Spleen (tissue), 11 donors: ENCODE data around the gene PRSS27. TPM values are rescaled to one million over a fixed set of nuclear protein-coding genes. Genes with fewer than 3 reads are reported as not detected.
A peak's percentile ranks its signal among the peaks of the same experiment; 100 is the strongest.
"Not testable (repeated sequence)": the region's sequence is repeated elsewhere in the genome, so short reads cannot be mapped to it uniquely, and the experiment has no call there.

Experiments
- DNase-seq: peaks from one replicate; pipeline ENCODE4 v3.0.0-alpha.2; 2020
- H3K27ac ChIP-seq, 8 donors: fragments of 200-600 bp; sonication (generic) in 7 of 8; 1 replicate in 4 of 8; 2 replicates in 4 of 8; pipeline versions ENCODE4 v1.5.0 to v1.8.0; 2016 to 2021; ENCODE audit warnings: inconsistent platforms in 4 of 8, mild to moderate bottlenecking in 4 of 8, moderate library complexity in 1 of 8
- H3K27me3 ChIP-seq, 7 donors: fragments of 200-600 bp; sonication (generic) in 6 of 7; replicated peaks in 1 of 7; 1 replicate in 4 of 7; 2 replicates in 3 of 7; pipeline versions ENCODE4 v1.5.0 to v1.8.0; 2016 to 2021; ENCODE audit warnings: inconsistent platforms in 3 of 7, mild to moderate bottlenecking in 1 of 7
- H3K36me3 ChIP-seq, 6 donors: fragments of 200-600 bp; sonication (generic) in 5 of 6; 1 replicate in 4 of 6; 2 replicates in 2 of 6; pipeline versions ENCODE4 v1.5.0 to v1.8.0; 2016 to 2021; ENCODE audit warnings: inconsistent platforms in 2 of 6
- H3K4me1 ChIP-seq, 6 donors: fragments of 200-600 bp; sonication (generic) in 5 of 6; 1 replicate in 3 of 6; 2 replicates in 3 of 6; pipeline versions ENCODE4 v1.5.0 to v1.8.0; 2016 to 2021; ENCODE audit warnings: inconsistent platforms in 3 of 6
- H3K4me3 ChIP-seq, 8 donors: fragments of 200-600 bp; sonication (generic) in 7 of 8; 1 replicate in 4 of 8; 2 replicates in 4 of 8; pipeline versions ENCODE4 v1.5.0 to v1.8.0; 2016 to 2021; ENCODE audit warnings: inconsistent platforms in 4 of 8, mild to moderate bottlenecking in 4 of 8, moderate library complexity in 2 of 8
- H3K9me3 ChIP-seq, 8 donors: fragments of 200-600 bp; sonication (generic) in 7 of 8; 1 replicate in 4 of 8; 2 replicates in 4 of 8; pipeline versions ENCODE4 v1.5.0 to v1.8.0; 2016 to 2021; ENCODE audit warnings: inconsistent platforms in 4 of 8
- CTCF ChIP-seq, 11 experiments: fragments of 200-600 bp in 7 of 11; fragments of 450-650 bp in 4 of 11; sonication (generic) in 4 of 11; IDR thresholded peaks in 8 of 11; conservative IDR thresholded peaks in 3 of 11; 1 replicate in 7 of 11; 2 replicates in 4 of 11; pipeline versions ENCODE4 v1.4.0 to v1.8.0; 2016 to 2021; ENCODE audit warnings: antibody characterized with exemption in 11 of 11, inconsistent platforms in 4 of 11, mild to moderate bottlenecking in 1 of 11
- POLR2A ChIP-seq, 3 donors: fragments of 450-650 bp; IDR thresholded peaks; one replicate each; pipeline ENCODE4 v1.5.1; 2017; ENCODE audit warnings: antibody characterized with exemption in 3 of 3, mild to moderate bottlenecking in 1 of 3
- POLR2AphosphoS5 ChIP-seq, 3 donors: sonication (generic); formaldehyde crosslinking; IDR thresholded peaks; one replicate each; pipeline ENCODE4 v1.5.1; 2017; ENCODE audit warnings: antibody characterized with exemption in 3 of 3
- WGBS, 5 donors: extraction: QIAGEN DNeasy Blood & Tissue Kit in 3 of 5; methylation state at CpG; one replicate each; pipeline versions ENCODE4 v1.1.5 to v1.1.7; 2013 to 2018; 5-methylcytosine and 5-hydroxymethylcytosine counted together
- intact Hi-C: fragments of 100-400 bp; cut with DNase I; formaldehyde crosslinking; loops from one replicate; pipeline ENCODE4 v1.15.0; 2023; ENCODE audit warnings: low total_unique reads
- polyA plus RNA-seq, 3 donors: library from polyadenylated mRNA; stranded (reverse); fragments of 200-250 nt; gene quantifications; one replicate each; pipeline ENCODE4 v1.2.1, GENCODE V29; 2013
- total RNA-seq, 7 donors: library from RNA; depleted of rRNA in 3 of 7; stranded (reverse); fragments of >200 nt in 3 of 7; fragmentation: NEBNext Ultra II Directional in 4 of 7; extraction: Animal tissue kit (Norgen Biotek cat#: 25700) in 4 of 7; gene quantifications; one replicate each; pipeline versions ENCODE4 v1.1.0 to v1.2.1, GENCODE V29; 2016 to 2021
- donor health status: healthy with polysubstance abuse.
- donor health status: DM: no; HTN: no; CAD: no; lungs with moderate emphysema.
- donor health status: DM: no; HTN: no; CAD: no.
- donor health status: Bipolar disorder and iron deficiency.
- donor health status: healthy.
- donor health status: DM: no; HTN: no; CAD: no.
- donor health status: DM: yes; HTN: yes; CAD: no.

PRSS27 gene
- total and polyA plus RNA-seq, 10 donors: 0.84 to 2.1 (median 1.2) TPM

GRCh38 chr16:2687531-2688308 is 32.3 kb downstream of the PRSS27 start:
- TF ChIP-seq POLR2A (IDR thresholded peaks at IDR 0.05): no peak
- no peak for TF ChIP-seq CTCF (IDR thresholded peaks at IDR 0.05 in 8 of 11, conservative IDR thresholded peaks at IDR 0.05 in 3 of 11)

GRCh38 chr16:2686912-2687507 is 33.0 kb downstream of the PRSS27 start:
- Histone ChIP-seq H3K36me3 (peaks cover 0 to 24% (median 20%) of the 10 kb centered on the region in 6 donors), H3K27me3 (no peaks in the 10 kb centered on the region), H3K9me3 (no peaks in the 10 kb centered on the region), H3K4me1 (peaks cover 15 to 65% (median 48%) of the 10 kb centered on the region in 6 donors), H3K4me3 (peak overlapping the region in 7 of 8 donors; percentile 0 to 47 (median 19)), H3K27ac (peak overlapping the region; percentile 22 to 80 (median 62))
- DNase-seq: peak; percentile 92
- TF ChIP-seq POLR2A (IDR thresholded peaks at IDR 0.05): no peak
- peak; percentile 43 to 74 (median 59) for TF ChIP-seq POLR2AphosphoS5 (IDR thresholded peaks at IDR 0.05)
- 26 to 45% (median 31%) methylated on average over 18 to 20 of the region's 20 CpGs for WGBS, 5 donors
- intact Hi-C loops: no loop called here

More at GRCh38 chr16:2687531-2688308, 32.3 kb downstream of the PRSS27 start:
- Histone ChIP-seq H3K4me3 (peak overlapping the region in 7 of 8 donors; percentile 0 to 47 (median 19)), H3K36me3 (peaks cover 0 to 31% (median 24%) of the 10 kb centered on the region in 6 donors), H3K27me3 (no peaks in the 10 kb centered on the region), H3K9me3 (no peaks in the 10 kb centered on the region), H3K4me1 (peaks cover 15 to 71% (median 54%) of the 10 kb centered on the region in 6 donors), H3K27ac (peak overlapping the region; percentile 22 to 80 (median 62))
- 62 to 90% (median 71%) methylated on average over 10 to 19 of the region's 19 CpGs for WGBS, 5 donors
- intact Hi-C loops: no loop called here
- DNase-seq: peak; percentile 69

- H3K9me3 ChIP-seq, H3K4me3 ChIP-seq, H3K27me3 ChIP-seq, intact Hi-C loops, DNase-seq: not testable (repeated sequence)
- no CpG with 5 or more reads among the region's 9 CpGs for WGBS, 5 donors
- peak overlapping the region in 3 of 8 donors; percentile 44 to 65 (median 63) for H3K27ac ChIP-seq
- H3K4me1 ChIP-seq: peaks cover 23 to 65% (median 52%) of the 10 kb centered on the region in 6 donors
- H3K36me3 ChIP-seq: peaks cover 0 to 15% (median 11%) of the 10 kb centered on the region in 6 donors
These were observed 33.9 kb downstream of the PRSS27 start for GRCh38 chr16:2686075-2686474.

- H3K9me3 ChIP-seq, H3K36me3 ChIP-seq, H3K27me3 ChIP-seq, DNase-seq, intact Hi-C loops: not testable (repeated sequence)
- Histone ChIP-seq H3K27ac (peak overlapping the region; percentile 82 to 96 (median 88)), H3K4me3 (peak overlapping the region; percentile 64 to 97 (median 86)), H3K4me1 (peaks cover 24 to 52% (median 44%) of the 10 kb centered on the region in 6 donors)
- 10 to 14% (median 13%) methylated on average over 13 of the region's 13 CpGs for WGBS, 5 donors
These were observed 37.0 kb downstream of the PRSS27 start for GRCh38 chr16:2683041-2683440.

GRCh38 chr16:2682209-2683021 is 37.6 kb downstream of the PRSS27 start, which contains the start of gene KCTD5:
KCTD5 (plus strand) TSS chr16:2682523; CDS start chr16:2682549, 26 bp downstream.
- intact Hi-C loops: no loop called here
- H3K4me3 ChIP-seq: peak within 1 kb of the TSS; percentile 64 to 97 (median 86)
- H3K27ac ChIP-seq: peak within 1 kb of the TSS; percentile 82 to 96 (median 88)
- H3K9me3 ChIP-seq: no peaks in the 10 kb centered on the region
- 0 to 1% (median 1%) methylated on average over 44 to 73 of the region's 73 CpGs for WGBS, 5 donors
- peak; percentile 98 for DNase-seq
- H3K27me3 ChIP-seq: no peaks in the 10 kb centered on the region
- peak; percentile 97 to 99 (median 98) for TF ChIP-seq POLR2AphosphoS5 (IDR thresholded peaks at IDR 0.05)
- TF ChIP-seq POLR2A (IDR thresholded peaks at IDR 0.05): peak in 2 of 3 donors; percentile 71 to 93
- peak in 3 of 11 experiments; percentile 18 to 35 (median 35) for TF ChIP-seq CTCF (IDR thresholded peaks at IDR 0.05 in 8 of 11, conservative IDR thresholded peaks at IDR 0.05 in 3 of 11)
- H3K4me1 ChIP-seq: peaks cover 19 to 45% (median 38%) of the 10 kb centered on the region in 6 donors
- H3K36me3 ChIP-seq: peaks cover 0 to 7% (median 0%) of the 10 kb centered on the region in 6 donors

- H3K4me3 ChIP-seq, H3K27me3 ChIP-seq, H3K36me3 ChIP-seq, H3K27ac ChIP-seq, intact Hi-C loops, H3K9me3 ChIP-seq, DNase-seq: not testable (repeated sequence)
- WGBS, 5 donors: 88 to 95% (median 92%) methylated on average over 6 to 8 of the region's 8 CpGs
- H3K4me1 ChIP-seq: peaks cover 12 to 37% (median 30%) of the 10 kb centered on the region in 6 donors
These were observed 39.7 kb downstream of the PRSS27 start for GRCh38 chr16:2680360-2680759.

- H3K27me3 ChIP-seq, H3K36me3 ChIP-seq, DNase-seq, intact Hi-C loops, H3K9me3 ChIP-seq, H3K4me3 ChIP-seq, H3K27ac ChIP-seq: not testable (repeated sequence)
- WGBS, 5 donors: 81 to 94% (median 85%) methylated on average over 4 of the region's 4 CpGs
- peaks cover 12 to 38% (median 30%) of the 10 kb centered on the region in 6 donors for H3K4me1 ChIP-seq
These were observed 40.1 kb downstream of the PRSS27 start for GRCh38 chr16:2679902-2680301.
